Keratinocyte (primary cell): Measurements from ENCODE around the gene SGIP1. TPM values are rescaled to one million over a fixed set of nuclear protein-coding genes. Genes with fewer than 3 reads are reported as not detected.

ENCODE experiments used
- DNase-seq: peaks from one replicate; pipeline ENCODE4 v3.0.0-alpha.2; 2011; ENCODE audit warnings: low read depth, missing footprints, low spot score
- FAIRE-seq: peaks from 2 replicates; lab custom pipeline; 2011; peaks lifted over from hg19 to GRCh38; lab: Jason Lieb, UNC
- H2AFZ ChIP-seq: 2 replicates; pipeline ENCODE4 v1.6.0; 2012; ENCODE audit warnings: low read length, control low read depth, inconsistent platforms; ENCODE audit not compliant: control insufficient read depth
- H3K27ac ChIP-seq: 2 replicates; pipeline ENCODE4 v1.5.1; 2011; ENCODE audit warnings: low read length; ENCODE audit not compliant: control insufficient read depth, insufficient read depth
- H3K27me3 ChIP-seq: 3 replicates; pipeline ENCODE4 v1.6.0; 2011; ENCODE audit warnings: low read length; ENCODE audit not compliant: control insufficient read depth, insufficient read depth; ENCODE audit errors: extremely low read depth
- H3K36me3 ChIP-seq, 2 experiments: 2 replicates in 1 of 2; 3 replicates in 1 of 2; pipeline ENCODE4 v1.5.1; 2011; ENCODE audit warnings: low read length in 2 of 2, mild to moderate bottlenecking in 1 of 2; ENCODE audit not compliant: control insufficient read depth in 2 of 2, insufficient read depth in 2 of 2; ENCODE audit errors: extremely low read depth in 1 of 2
- H3K4me1 ChIP-seq: 3 replicates; pipeline ENCODE4 v1.5.1; 2011; ENCODE audit warnings: low read length; ENCODE audit not compliant: control insufficient read depth, insufficient read depth; ENCODE audit errors: extremely low read depth
- H3K4me2 ChIP-seq: 3 replicates; pipeline ENCODE4 v1.6.0; 2011; ENCODE audit warnings: low read depth, low read length; ENCODE audit not compliant: control insufficient read depth, insufficient read depth; ENCODE audit errors: extremely low read depth
- H3K4me3 ChIP-seq, 3 experiments: fragments of 200-600 bp in 1 of 3; sonication (generic) in 1 of 3; 2 replicates in 2 of 3; 3 replicates in 1 of 3; pipeline ENCODE4 v1.5.1; 2011 to 2016; ENCODE audit warnings: low read length in 3 of 3, mild to moderate bottlenecking in 3 of 3, control low read depth in 2 of 3, inconsistent platforms in 1 of 3, low read depth in 1 of 3, mixed read lengths in 1 of 3, mixed run types in 1 of 3, moderate library complexity in 1 of 3; ENCODE audit not compliant: control insufficient read depth in 2 of 3, insufficient read depth in 2 of 3; ENCODE audit errors: extremely low read depth in 1 of 3
- H3K79me2 ChIP-seq: 2 replicates; pipeline ENCODE4 v1.6.0; 2012; ENCODE audit warnings: low read length; ENCODE audit not compliant: control insufficient read depth, insufficient read depth
- H3K9ac ChIP-seq: 3 replicates; pipeline ENCODE4 v1.6.0; 2011; ENCODE audit warnings: low read length; ENCODE audit not compliant: control insufficient read depth, insufficient read depth; ENCODE audit errors: extremely low read depth
- H3K9me1 ChIP-seq: 3 replicates; pipeline ENCODE4 v1.6.0; 2011; ENCODE audit warnings: low read length; ENCODE audit not compliant: control insufficient read depth, insufficient read depth; ENCODE audit errors: extremely low read depth
- H3K9me3 ChIP-seq: 2 replicates; pipeline ENCODE4 v1.5.1; 2012; ENCODE audit warnings: low read depth, low read length; ENCODE audit not compliant: control insufficient read depth
- H4K20me1 ChIP-seq: 3 replicates; pipeline ENCODE4 v1.6.0; 2011; ENCODE audit warnings: low read length; ENCODE audit not compliant: control insufficient read depth, insufficient read depth; ENCODE audit errors: extremely low read depth
- EZH2 ChIP-seq: IDR thresholded peaks from one replicate; pipeline ENCODE4 v1.6.1; 2012; ENCODE audit warnings: inconsistent platforms, mild to moderate bottlenecking, low read length, moderate library complexity
- dilution Hi-C: fragments of 300-500 bp; cut with MboI; formaldehyde crosslinking; loops from one replicate; pipeline ENCODE4 v1.7.0; 2020; ENCODE audit warnings: low sequenced_read_pairs; ENCODE audit not compliant: extremely low pct_ligation_motif_present
- polyA plus RNA-seq, 5 experiments: library from polyadenylated mRNA; depleted of rRNA in 3 of 5; stranded (reverse) in 3 of 5; stranded (forward) in 1 of 5; unstranded in 1 of 5; fragments of >200 nt; gene quantifications; 1 replicate in 1 of 5; 2 replicates in 3 of 5; 3 replicates in 1 of 5; pipeline versions ENCODE4 v1.2.1 to v1.2.3, GENCODE V29; 2011 to 2012; ENCODE audit warnings: missing spikeins in 2 of 5, low read depth in 1 of 5, low replicate concordance in 1 of 5
- TF ChIP-seq, protein P1 (sequence below), 3 experiments: IDR thresholded peaks in 1 of 3; conservative IDR thresholded peaks in 1 of 3; optimal IDR thresholded peaks in 1 of 3; 2 replicates in 2 of 3; 3 replicates in 1 of 3; pipeline versions ENCODE3 to v1.5.1; 2011; ENCODE audit warnings: low read length in 3 of 3, mild to moderate bottlenecking in 3 of 3, moderate library complexity in 2 of 3, control low read depth in 1 of 3, inconsistent platforms in 1 of 3; ENCODE audit not compliant: insufficient read depth in 2 of 3; ENCODE audit errors: extremely low read depth in 1 of 3

The SGIP1 gene
- polyA plus RNA-seq, 1 donor (not counting 4 experiments of a cell fraction or from before 2014, with no cell fraction given), result 0.05 TPM

DNA sequence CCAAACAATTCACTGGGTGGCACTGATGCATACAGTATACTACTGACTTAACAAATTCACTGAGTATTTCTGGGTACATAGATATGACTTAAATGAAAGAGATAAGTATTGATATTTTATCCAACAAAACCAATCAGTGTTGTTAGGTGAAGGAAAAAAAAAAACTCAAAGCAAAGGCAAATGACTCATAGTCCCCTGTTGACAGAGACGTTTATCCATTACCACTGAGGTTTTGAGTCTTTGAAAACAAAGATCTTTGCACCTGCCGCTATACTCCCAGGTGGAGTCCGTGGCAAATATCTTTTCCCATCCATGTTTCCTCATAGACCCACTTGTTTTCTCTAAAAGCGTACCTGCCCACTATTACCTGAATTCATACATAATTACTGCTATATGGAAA, 236.7 kb downstream of the SGIP1 start:
- H3K4me3 ChIP-seq, result no peak overlapping the region
- FAIRE-seq (no peak), DNase-seq (no peak)
- H3K27me3 ChIP-seq, result no peaks in the 10 kb centered on the region
- no peak overlapping the region for H2AFZ ChIP-seq
- no peak overlapping the region for H3K27ac ChIP-seq
- dilution Hi-C loops, result no loop called here
- no peaks in the 10 kb centered on the region for H3K9me1 ChIP-seq
- no peaks in the 10 kb centered on the region for H3K9me3 ChIP-seq
- no peaks in the 10 kb centered on the region for H3K79me2 ChIP-seq
- TF ChIP-seq EZH2, result no peak
- TF ChIP-seq, protein P1, sequence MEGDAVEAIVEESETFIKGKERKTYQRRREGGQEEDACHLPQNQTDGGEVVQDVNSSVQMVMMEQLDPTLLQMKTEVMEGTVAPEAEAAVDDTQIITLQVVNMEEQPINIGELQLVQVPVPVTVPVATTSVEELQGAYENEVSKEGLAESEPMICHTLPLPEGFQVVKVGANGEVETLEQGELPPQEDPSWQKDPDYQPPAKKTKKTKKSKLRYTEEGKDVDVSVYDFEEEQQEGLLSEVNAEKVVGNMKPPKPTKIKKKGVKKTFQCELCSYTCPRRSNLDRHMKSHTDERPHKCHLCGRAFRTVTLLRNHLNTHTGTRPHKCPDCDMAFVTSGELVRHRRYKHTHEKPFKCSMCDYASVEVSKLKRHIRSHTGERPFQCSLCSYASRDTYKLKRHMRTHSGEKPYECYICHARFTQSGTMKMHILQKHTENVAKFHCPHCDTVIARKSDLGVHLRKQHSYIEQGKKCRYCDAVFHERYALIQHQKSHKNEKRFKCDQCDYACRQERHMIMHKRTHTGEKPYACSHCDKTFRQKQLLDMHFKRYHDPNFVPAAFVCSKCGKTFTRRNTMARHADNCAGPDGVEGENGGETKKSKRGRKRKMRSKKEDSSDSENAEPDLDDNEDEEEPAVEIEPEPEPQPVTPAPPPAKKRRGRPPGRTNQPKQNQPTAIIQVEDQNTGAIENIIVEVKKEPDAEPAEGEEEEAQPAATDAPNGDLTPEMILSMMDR (optimal IDR thresholded peaks at IDR 0.05 in 1 of 3, IDR thresholded peaks at IDR 0.05 in 1 of 3, conservative IDR thresholded peaks at IDR 0.05 in 1 of 3; ENCODE audit: extremely low read depth in 1 of 3, insufficient read depth in 2 of 3, low read length in 3 of 3), result no peak
- H3K4me2 ChIP-seq, result no peak overlapping the region
- H3K36me3 ChIP-seq, result no peaks in the 10 kb centered on the region
- no peaks in the 10 kb centered on the region for H4K20me1 ChIP-seq
- no peak overlapping the region for H3K9ac ChIP-seq
- no peaks in the 10 kb centered on the region for H3K4me1 ChIP-seq

DNA sequence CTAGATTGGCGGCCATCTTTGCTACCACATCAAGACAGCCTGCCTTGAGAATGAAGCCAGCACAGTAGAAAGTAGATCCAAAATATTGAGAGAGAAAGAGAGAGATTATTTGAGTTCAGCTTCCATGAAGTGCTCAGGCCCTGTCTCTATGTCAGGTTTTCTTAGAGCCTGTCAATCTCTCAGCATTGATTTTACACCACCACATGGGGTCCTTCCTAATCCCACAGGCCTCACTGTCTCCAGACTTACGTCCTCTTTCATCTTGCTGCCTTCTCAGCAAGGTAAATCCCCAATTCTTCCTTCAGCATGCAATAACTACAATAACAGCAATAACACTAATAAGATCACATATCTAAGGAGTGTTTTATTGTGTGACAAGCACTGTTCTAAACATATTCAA, 239.3 kb downstream of the SGIP1 start:
- H3K9me1 ChIP-seq, result no peaks in the 10 kb centered on the region
- peaks cover 3% of the 10 kb centered on the region for H3K27me3 ChIP-seq
- no peak overlapping the region for H3K4me3 ChIP-seq
- no peak overlapping the region for H3K27ac ChIP-seq
- no peak overlapping the region for H3K9ac ChIP-seq
- DNase-seq, result no peak
- no peak for TF ChIP-seq EZH2
- TF ChIP-seq, protein P1 (optimal IDR thresholded peaks at IDR 0.05 in 1 of 3, IDR thresholded peaks at IDR 0.05 in 1 of 3, conservative IDR thresholded peaks at IDR 0.05 in 1 of 3; ENCODE audit: extremely low read depth in 1 of 3, insufficient read depth in 2 of 3, low read length in 3 of 3), result no peak
- dilution Hi-C loops, result no loop called here
- no peak for FAIRE-seq
- H3K4me2 ChIP-seq, result no peak overlapping the region
- H2AFZ ChIP-seq, result no peak overlapping the region
- H3K79me2 ChIP-seq, result no peaks in the 10 kb centered on the region
- H3K4me1 ChIP-seq, result no peaks in the 10 kb centered on the region
- H4K20me1 ChIP-seq, result no peaks in the 10 kb centered on the region
- H3K9me3 ChIP-seq, result no peaks in the 10 kb centered on the region
- no peaks in the 10 kb centered on the region for H3K36me3 ChIP-seq
